Measurements from ENCODE around the gene LIPC. TPM values are rescaled to one million over a fixed set of nuclear protein-coding genes. Genes with fewer than 3 reads are reported as not detected.

The LIPC gene
- total RNA-seq, 1 experiment from 2014 or later: not detected

- TF ChIP-seq TCF7L2 (IDR thresholded peaks at IDR 0.05; ENCODE audit: borderline replicate concordance, extremely low read depth, insufficient read depth, insufficient read length) (no peak), JUND (IDR thresholded peaks at IDR 0.05) (0 out of 2 replicates have a peak, but pooled peaks have one; percentile 15), EZH2phosphoT487 (IDR thresholded peaks at IDR 0.05; ENCODE audit: borderline replicate concordance) (no peak), RAD21 (IDR thresholded peaks at IDR 0.05; ENCODE audit: low read depth) (peak; percentile 13; the same call in 1 of the 2 replicates), POLR2AphosphoS5 (IDR thresholded peaks at IDR 0.05; ENCODE audit: low read depth, low read length) (0 out of 2 replicates have a peak, but pooled peaks have one; percentile 5), POLR2A (IDR thresholded peaks at IDR 0.05; ENCODE audit: borderline replicate concordance, extremely low read depth, insufficient read depth, insufficient read length) (no peak)
- Histone ChIP-seq H4K20me1 (ENCODE audit: insufficient read depth) (no peaks in the 10 kb centered on the region), H3K9ac (ENCODE audit: low read length) (peak overlapping the region; percentile 38; the same call in 1 of the 2 replicates), H3K9me3 (ENCODE audit: control insufficient read depth in 1 of 2, insufficient read depth in 1 of 2, low read depth in 1 of 2, low read length in 2 of 2) (no peaks in the 10 kb centered on the region), H3K4me3 (replicated peaks in 1 of 2; ENCODE audit: low read depth in 1 of 2, low read length in 2 of 2) (peak overlapping the region; percentile 28 to 31), H3K27me3 (ENCODE audit: insufficient read depth, low read length) (no peaks in the 10 kb centered on the region), H2AFZ (ENCODE audit: low read depth, low read length, poor library complexity, severe bottlenecking) (peak overlapping the region; percentile 42), H3K4me2 (ENCODE audit: low read length) (peak overlapping the region; percentile 57), H3K9me2 (ENCODE audit: insufficient read depth) (no peaks in the 10 kb centered on the region), H3K79me2 (ENCODE audit: insufficient read depth, low read length) (no peaks in the 10 kb centered on the region), H3K36me3 (ENCODE audit: control insufficient read depth in 1 of 2, insufficient read depth in 2 of 2, low read length in 2 of 2) (no peaks in the 10 kb centered on the region), H3K4me1 (ENCODE audit: control insufficient read depth in 1 of 2, insufficient read depth in 2 of 2, low read length in 2 of 2) (peaks cover 45 to 72% of the 10 kb centered on the region in 2 experiments), H3K27ac (ENCODE audit: low read depth, low read length) (peak overlapping the region; percentile 71)
- ATAC-seq (peak; percentile 54), DNase-seq (ENCODE audit: low read depth, low spot score) (peak; percentile 60)
- intact Hi-C loops (cut with micrococcal nuclease): no loop called here
- ChIA-PET RAD21 (ENCODE audit: low non-redundant PET in 1 of 2, low total read pairs in 2 of 2, uncharacterized antibody in 2 of 2, unreplicated experiment in 2 of 2) (interaction anchor here in 1 of 2 experiments (1.3 kb wide), 1 partner anchor 28 kb away, joined by 4 read pairs; no protein-coding TSS in a partner anchor), CTCF (interaction anchor here (1.8 kb wide), 1 partner anchor 26 kb away, joined by 4 read pairs; no protein-coding TSS in a partner anchor), POLR2A (interaction anchor here (1.8 kb wide), 1 partner anchor 10 kb away, joined by 7 read pairs; no protein-coding TSS in a partner anchor)
- BruUV-seq (replicated peaks): TSS peak; percentile 97
Measured at GRCh38 chr15:58467722-58468423, 36.1 kb downstream of the LIPC start.
